Mucosa of descending colon (tissue), 3 donors: Measurements from ENCODE around the gene ROMO1. TPM values are rescaled to one million over a fixed set of nuclear protein-coding genes. Genes with fewer than 3 reads are reported as not detected.

Experiments
- ATAC-seq: fragments of 200-7000 bp; cut with Tn5 transposase; one replicate; pipeline ENCODE4 v1.9.1; 2020; ENCODE audit warnings: mild to moderate bottlenecking, moderate library complexity
- DNase-seq, 3 donors: peaks; one replicate each; pipeline ENCODE4 v3.0.0-alpha.2; 2020
- H3K36me3 ChIP-seq: fragments of 200-600 bp; one replicate; pipeline ENCODE4 v1.8.0; 2021; ENCODE audit warnings: low read depth, mild to moderate bottlenecking
- H3K4me1 ChIP-seq: fragments of 200-600 bp; one replicate; pipeline ENCODE4 v1.8.0; 2021; ENCODE audit warnings: low read depth, mild to moderate bottlenecking
- H3K4me3 ChIP-seq: fragments of 200-600 bp; one replicate; pipeline ENCODE4 v1.8.0; 2021; ENCODE audit warnings: mild to moderate bottlenecking
- H3K9me3 ChIP-seq: fragments of 200-600 bp; one replicate; pipeline ENCODE4 v1.8.0; 2021; ENCODE audit warnings: mild to moderate bottlenecking
- intact Hi-C, 2 donors: fragments of 100-400 bp; cut with DNase I in 1 of 2; cut with micrococcal nuclease in 1 of 2; formaldehyde crosslinking; loops; one replicate each; pipeline versions ENCODE4 v1.11.0 to v1.11.1; 2022; cut with DNase I, micrococcal nuclease
- total RNA-seq, 3 donors: library from RNA; stranded (reverse); fragmentation: NEBNext Ultra II Directional in 2 of 3; extraction: Animal tissue kit (Norgen Biotek cat#: 25700) in 2 of 3; gene quantifications; one replicate each; pipeline versions ENCODE4 v1.2.1 to v1.2.4, GENCODE V29; 2021 to 2023
- TF ChIP-seq, protein P1 (sequence below): fragments of 200-600 bp; IDR thresholded peaks from one replicate; pipeline ENCODE4 v1.8.0; 2022; ENCODE audit warnings: antibody characterized with exemption, mild to moderate bottlenecking
- donor health status: DM: no; HTN: no; CAD: no; lungs with moderate emphysema.
- donor health status: DM: no; HTN: no; CAD: no.
- donor health status: DM: no; HTN: yes; CAD: no.

Gene ROMO1
- total RNA-seq, 3 donors from 2014 or later: 112 to 147 (median 137) TPM

DNA sequence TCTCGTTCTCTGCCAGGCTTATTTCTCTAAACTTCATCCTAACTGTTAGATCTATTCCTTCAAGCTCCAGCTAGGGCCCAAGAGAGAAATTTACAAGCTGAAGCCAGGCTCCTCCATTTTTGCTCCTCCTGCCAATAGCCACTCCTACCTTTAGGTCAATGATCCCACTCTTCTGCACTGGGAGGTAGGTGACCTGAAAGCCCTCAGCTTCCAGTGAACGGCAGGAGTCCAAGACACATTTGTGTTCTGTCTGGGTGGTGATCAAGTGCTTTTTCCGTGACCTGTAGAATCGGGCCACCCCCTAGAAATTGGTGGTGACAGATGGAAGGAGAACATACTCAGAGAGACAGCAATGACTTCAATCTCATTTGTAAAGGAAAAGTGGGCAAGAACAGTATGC lies 8.9 kb upstream of the ROMO1 start:
- no peaks in the 10 kb centered on the region for H3K36me3 ChIP-seq
- ATAC-seq (no peak), DNase-seq (no peak)
- intact Hi-C loops: no loop called here
- H3K4me3 ChIP-seq: no peak overlapping the region
- H3K4me1 ChIP-seq: no peaks in the 10 kb centered on the region
- no peaks in the 10 kb centered on the region for H3K9me3 ChIP-seq
- TF ChIP-seq, protein P1, sequence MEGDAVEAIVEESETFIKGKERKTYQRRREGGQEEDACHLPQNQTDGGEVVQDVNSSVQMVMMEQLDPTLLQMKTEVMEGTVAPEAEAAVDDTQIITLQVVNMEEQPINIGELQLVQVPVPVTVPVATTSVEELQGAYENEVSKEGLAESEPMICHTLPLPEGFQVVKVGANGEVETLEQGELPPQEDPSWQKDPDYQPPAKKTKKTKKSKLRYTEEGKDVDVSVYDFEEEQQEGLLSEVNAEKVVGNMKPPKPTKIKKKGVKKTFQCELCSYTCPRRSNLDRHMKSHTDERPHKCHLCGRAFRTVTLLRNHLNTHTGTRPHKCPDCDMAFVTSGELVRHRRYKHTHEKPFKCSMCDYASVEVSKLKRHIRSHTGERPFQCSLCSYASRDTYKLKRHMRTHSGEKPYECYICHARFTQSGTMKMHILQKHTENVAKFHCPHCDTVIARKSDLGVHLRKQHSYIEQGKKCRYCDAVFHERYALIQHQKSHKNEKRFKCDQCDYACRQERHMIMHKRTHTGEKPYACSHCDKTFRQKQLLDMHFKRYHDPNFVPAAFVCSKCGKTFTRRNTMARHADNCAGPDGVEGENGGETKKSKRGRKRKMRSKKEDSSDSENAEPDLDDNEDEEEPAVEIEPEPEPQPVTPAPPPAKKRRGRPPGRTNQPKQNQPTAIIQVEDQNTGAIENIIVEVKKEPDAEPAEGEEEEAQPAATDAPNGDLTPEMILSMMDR: no peak

DNA sequence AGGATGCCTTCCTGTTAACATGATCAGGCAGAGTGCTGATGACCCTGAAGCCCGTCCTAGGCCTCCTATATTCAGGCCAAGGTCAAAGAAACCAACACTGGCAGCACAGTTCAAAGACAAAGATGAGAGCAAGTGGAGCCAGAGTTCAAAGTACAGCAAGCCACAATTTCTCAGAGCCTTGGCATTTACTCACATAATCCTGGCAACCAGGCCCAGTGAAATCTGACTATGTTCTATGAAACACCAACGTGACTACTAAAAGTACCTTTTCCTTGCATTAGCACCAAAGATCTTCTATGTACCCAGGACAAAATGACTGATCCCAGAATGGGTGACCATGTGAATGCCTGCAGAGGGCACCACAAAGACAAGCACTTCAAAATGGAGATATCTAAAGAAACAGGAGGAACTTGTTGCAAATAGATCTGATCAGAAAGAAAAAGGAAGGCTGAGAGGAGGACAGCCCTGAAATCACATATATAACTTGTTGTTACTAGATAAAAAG lies 3.9 kb upstream of the ROMO1 start:
- no peak for DNase-seq
- intact Hi-C loops: no loop called here
- ATAC-seq: no peak
- Histone ChIP-seq H3K4me1 (peaks cover 11% of the 10 kb centered on the region), H3K9me3 (no peaks in the 10 kb centered on the region), H3K4me3 (no peak overlapping the region), H3K36me3 (no peaks in the 10 kb centered on the region)
- TF ChIP-seq, protein P1: no peak

DNA sequence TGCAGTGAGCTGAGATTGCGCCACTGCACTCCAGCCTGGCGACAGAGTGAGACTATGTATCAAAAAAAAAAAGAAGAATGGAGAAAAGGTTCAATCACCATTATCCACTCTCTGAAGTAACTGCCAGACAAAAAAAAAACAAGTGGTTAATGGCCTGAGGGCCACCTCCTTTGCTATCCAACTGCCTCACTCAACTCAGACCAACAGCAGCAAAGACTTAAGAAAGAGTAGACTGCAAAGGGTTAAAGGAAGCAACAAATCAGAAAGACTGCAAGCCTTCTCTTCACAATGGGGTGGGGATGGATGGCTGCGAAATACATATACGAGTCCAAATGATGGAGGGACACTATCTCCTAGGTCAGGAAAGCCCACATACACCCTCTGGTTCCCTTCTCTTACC lies 3.2 kb upstream of the ROMO1 start:
- Histone ChIP-seq H3K4me1 (peaks cover 18% of the 10 kb centered on the region), H3K36me3 (no peaks in the 10 kb centered on the region), H3K9me3 (no peaks in the 10 kb centered on the region), H3K4me3 (no peak overlapping the region)
- no peak for ATAC-seq
- TF ChIP-seq, protein P1: no peak
- no peak for DNase-seq
- intact Hi-C loops: no loop called here

DNA sequence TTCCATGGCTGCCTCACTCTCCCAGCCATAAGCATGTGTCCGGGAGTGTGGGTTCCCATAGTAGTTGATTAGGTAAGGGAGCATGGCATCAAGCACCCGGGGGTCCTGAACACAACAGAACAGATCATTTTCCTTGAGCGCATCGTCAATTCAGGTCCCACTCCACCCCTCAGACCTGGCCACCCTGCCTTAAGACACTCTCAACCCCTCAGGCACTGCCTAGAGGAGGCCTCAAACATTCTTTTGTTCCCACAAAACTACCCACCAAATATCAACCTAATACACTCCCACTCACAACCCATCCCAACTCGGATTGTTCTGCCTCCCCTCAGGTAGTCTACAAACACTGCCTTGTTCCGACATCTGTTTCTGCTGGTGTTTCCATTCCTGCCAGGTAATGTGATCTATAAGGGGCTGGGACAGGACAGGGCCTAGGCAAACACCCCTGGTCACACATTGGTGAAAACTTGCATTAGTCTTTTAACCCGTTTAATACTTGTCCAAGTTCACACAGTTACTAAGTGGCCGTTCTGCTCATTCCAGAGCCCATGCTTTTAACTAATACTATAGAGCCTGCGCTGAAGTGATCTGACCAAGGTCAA lies 1.4 kb upstream of the ROMO1 start:
- intact Hi-C loops: no loop called here
- DNase-seq: no peak
- Histone ChIP-seq H3K4me1 (peaks cover 19% of the 10 kb centered on the region), H3K4me3 (no peak overlapping the region), H3K36me3 (no peaks in the 10 kb centered on the region), H3K9me3 (no peaks in the 10 kb centered on the region)
- ATAC-seq: no peak
- TF ChIP-seq, protein P1: no peak

DNA sequence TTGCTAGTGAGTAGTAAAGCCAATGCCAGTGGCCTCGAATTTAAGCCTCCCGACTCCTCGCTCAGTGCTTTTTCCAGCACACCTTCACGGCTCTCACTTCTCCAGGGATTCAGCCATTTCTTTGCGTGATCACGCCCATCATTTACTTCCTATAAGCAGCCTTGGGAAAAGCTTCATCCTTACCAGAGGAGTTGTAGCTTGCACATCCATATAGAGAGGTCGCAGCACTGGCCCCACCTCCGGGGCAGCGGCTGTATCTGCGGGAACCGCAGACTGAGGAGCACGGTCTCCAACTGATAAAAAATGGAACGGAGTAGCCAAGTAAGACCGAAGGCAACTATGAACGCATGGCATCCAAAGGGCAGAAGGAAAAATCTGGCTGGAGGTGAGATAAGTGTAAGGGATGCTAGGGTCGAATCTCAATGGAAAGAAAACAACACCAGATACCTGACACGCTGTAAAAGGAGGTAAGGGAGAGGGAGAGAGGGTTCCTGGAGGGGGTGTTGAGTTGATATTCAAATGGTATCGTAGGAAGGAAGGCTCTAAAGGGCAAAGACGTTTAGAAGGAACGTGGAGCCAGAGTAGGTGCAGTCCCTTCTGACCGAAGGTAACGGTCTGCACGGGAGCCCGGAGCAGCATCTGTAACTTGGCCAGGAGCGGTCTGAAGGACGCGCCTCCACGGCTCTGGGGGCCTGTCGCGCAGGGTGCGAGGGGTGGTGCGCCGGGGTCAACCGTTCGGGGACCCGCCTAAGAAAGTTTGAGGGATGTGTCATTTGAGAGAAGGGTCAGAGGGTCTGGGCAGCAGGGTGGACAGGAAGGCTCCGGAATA lies 693 bp upstream of the ROMO1 start:
- ATAC-seq (peak; percentile 50), DNase-seq (no peak)
- Histone ChIP-seq H3K9me3 (no peaks in the 10 kb centered on the region), H3K4me1 (peaks cover 19% of the 10 kb centered on the region), H3K36me3 (no peaks in the 10 kb centered on the region), H3K4me3 (peak overlapping the region; percentile 93)
- intact Hi-C loops: no loop called here
- TF ChIP-seq, protein P1: no peak
